GM21825 (cell line): ENCODE results near the gene APBA2.
"Not testable (repeated sequence)": the region's sequence is repeated elsewhere in the genome, so short reads cannot be mapped to it uniquely, and the experiment has no call there.

Experiments
- ATAC-seq: cut with Tn5 transposase; IDR thresholded peaks from one replicate; pipeline ENCODE4 v1.9.1; 2021; ENCODE audit warnings: mild to moderate bottlenecking, moderate library complexity; ENCODE audit not compliant: unreplicated experiment

Gene APBA2

GRCh38 chr15:28876845-28877185 lies 9.0 kb upstream of the APBA2 start:
- no peak for ATAC-seq

DNA sequence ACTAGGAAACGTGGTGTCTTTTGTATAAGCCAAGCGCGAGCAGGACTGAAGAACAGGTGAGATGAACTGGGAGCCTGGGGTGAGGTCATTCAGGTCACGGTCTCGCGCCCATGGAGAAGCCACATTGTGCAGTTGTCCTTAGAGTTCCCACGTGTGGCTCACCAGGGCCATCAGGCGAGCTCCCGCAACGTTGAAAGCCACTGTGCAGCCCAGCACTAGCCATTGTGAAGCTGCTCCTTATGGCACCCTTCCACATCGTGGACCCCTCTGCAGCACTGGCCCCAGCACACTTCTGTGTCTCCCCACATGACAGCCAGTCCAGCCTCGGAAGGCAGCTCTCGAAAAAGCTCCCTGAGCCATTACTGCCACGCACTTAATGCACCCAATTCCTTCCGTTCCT lies 7.6 kb upstream of the APBA2 start:
- ATAC-seq = no peak

- no peak for ATAC-seq
Observed at GRCh38 chr15:28879551-28879950, 6.2 kb upstream of the APBA2 start.

GRCh38 chr15:28880680-28881079 lies 5.1 kb upstream of the APBA2 start:
- no peak for ATAC-seq

DNA sequence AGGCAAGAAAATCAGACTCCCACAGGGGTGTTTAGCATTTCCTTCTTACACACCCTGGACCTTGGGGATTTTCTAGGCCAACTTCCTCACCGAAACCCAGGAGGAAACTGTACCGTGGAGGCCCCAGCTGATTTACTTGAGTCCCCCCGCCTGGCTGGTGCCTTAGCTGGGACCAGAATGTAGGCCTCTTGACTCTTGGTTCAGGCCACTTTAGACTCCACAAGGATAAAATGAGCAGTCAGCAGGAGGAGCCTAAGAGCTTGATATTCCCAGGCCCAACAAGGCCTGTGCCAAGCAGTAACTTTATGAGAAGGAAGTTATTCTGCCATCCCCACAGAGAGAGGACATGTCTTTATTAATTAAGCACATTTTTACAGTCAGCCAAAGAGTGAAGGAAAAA lies 4.6 kb upstream of the APBA2 start:
- no peak for ATAC-seq

DNA sequence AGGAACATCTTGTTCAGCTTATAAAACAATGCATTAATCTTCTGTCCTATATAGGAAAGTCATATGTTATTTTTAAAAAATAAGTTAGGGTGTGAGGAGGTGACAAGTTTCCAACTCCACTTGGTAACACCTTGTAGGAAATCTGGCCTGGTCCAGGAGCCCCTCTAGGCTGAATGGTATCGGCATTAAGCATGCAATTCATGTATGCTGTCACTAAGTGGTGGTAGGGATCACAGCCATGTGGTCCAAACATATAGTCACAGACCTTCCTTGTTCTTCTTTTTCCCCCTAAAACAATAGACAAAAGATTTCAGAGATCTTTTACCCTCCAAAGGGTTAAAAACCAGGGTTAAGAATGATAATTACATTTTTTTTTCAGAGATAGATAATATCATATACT lies 4.2 kb upstream of the APBA2 start:
- ATAC-seq = no peak

DNA sequence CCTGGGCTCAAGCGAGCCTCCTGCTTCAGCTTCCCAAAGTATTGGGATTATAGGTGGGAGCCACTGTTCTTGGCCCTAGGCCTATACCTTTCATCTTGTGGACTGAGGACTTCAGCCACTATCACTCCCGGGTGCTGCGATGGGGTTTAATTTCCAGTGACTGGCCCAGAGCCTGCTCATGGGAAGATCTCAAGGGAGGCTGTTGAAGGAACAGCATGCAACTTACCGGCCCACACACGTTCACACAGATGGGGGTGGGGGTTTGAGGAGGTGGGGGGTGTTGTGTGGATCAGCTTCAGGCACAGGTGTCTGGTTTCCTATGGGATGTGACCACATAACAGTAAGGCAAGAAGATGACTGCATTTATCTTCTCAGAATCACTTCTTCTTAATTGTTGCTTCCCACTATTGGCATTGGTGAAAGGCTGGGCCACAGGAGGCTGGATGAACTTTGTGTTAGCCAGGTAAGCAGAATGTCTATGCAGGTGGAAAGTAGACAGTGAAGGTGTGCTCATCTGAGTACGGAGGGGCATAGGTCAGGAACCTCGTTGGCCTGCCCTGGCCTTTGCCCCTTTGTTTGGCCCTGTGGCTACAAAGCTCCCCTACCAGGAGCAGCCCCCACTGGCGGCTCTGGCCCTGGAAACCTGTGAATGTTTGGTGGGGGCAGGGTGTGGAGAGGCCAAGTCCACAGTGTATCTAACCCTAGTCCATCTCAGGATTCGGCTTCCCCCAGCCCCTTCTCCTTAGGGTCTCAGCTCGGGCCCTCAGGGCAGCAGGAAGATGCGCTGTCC lies 1.4 kb upstream of the APBA2 start:
- no peak for ATAC-seq

DNA sequence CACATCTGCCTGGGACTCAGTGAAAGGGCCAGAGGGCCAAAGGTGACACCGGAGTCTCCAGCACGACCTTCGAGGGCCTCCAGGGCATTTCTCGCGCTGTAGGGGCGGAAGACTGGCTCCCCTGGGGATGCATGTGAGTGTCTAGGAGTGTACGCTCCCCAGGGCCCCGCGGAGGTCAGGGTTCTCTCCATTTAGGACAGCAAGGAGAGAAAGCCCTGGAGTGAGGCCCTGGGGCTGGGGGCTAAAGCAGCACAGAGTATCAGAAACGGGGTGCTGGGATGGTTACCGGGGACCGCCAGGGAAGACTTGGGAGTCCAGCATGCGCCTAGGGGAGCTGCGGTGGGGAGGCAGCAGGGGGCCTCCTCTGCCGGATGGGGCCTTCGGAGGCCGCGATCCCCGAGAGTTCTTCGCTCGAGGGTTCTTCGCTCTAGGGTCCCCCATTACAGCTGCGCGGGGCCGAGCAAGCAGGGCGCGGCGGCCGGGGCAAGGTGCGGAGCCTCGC lies 595 bp upstream of the APBA2 start:
- ATAC-seq = no peak

- ATAC-seq = no peak
Observed at GRCh38 chr15:28886431-28887338, 911 bp downstream of the APBA2 start.

DNA sequence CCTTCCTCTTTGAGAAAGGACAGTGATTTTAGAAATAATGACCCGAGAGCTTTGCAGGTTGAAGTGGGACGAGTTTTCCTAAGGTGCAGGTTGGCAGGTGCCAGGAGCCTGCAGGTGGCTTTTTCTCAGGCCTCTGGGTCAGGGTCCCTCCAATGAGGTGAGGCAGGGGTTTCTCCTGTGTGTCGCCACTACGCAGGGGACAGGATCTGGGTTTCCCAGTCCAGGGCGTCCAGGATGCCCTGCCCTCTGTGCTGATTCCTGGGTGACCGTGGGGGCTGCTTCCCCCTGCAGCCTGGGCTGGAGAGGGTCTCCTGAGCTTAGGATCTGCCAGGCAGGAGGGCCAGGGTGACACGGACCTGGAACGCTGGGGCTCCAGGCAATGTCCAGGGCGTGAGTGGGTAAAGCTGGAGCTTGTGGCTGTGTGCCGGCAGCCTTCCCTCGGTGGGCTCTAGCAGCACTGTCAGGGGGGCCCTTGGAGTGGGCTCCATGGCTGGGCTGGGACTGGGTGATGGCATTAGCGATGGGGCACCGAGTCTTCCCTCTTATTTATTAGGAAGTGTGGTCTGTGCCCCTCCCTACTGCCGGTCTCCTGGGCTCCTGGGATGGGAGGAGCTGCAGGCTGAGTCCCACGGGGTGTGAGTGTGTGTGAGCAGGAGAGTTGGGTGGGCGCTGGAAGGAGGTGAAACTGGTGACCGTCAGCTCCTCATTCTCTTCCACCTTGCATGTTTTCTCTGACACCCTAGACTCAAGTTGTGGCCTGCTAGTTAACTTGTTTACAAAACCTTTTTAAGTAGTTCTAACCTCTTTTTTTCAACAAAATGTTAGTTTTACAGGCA lies 1.8 kb downstream of the APBA2 start:
- no peak for ATAC-seq

DNA sequence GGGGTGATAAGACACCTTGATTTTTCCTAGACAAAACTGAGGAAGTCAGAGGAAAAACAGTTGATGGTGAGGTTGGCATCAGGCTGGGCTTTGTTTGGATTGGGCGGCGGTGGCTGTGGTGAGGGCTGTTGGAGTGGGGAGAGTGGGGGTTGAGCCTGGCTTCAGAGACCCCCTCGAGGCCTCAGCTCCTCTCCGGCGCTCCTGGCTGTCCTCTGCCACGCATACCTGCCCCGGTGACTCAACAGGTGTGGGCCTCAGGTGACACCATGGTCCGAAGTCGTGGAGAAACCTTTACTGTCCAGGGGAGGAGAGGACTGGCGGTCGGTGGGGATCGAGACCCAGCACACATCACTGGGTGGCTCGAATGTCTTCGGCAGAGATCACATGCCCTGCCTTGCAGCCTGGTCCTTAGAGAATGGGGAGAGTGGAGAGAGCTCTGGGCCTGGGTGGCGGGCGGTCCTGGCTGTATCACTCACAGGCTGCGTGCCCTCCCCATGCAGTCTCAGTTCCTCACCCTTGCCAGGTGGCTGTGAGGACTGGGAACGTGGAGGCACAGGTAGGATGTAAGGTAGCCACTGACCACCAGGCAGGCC lies 2.6 kb downstream of the APBA2 start:
- ATAC-seq = no peak

DNA sequence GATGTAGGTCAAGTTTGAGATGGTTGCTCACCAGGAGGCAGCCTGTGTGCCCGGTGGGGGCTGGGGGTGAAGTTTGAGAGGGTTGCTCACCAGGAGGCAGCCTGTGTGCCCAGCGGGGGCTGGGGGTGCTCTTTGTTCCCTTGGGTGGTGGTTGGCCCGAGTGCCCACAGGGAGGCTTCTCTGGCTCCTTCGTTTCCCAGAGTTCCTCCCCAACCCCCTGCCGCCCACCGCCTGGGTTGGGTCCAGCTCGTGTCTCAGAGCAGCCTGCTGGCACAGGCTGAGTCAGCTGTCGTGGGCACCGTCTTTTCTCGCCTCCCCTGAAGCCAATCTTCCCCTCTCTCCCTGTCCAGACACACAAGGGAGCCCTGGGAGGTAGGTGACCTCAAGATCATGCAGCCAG lies 3.1 kb downstream of the APBA2 start:
- ATAC-seq = no peak

DNA sequence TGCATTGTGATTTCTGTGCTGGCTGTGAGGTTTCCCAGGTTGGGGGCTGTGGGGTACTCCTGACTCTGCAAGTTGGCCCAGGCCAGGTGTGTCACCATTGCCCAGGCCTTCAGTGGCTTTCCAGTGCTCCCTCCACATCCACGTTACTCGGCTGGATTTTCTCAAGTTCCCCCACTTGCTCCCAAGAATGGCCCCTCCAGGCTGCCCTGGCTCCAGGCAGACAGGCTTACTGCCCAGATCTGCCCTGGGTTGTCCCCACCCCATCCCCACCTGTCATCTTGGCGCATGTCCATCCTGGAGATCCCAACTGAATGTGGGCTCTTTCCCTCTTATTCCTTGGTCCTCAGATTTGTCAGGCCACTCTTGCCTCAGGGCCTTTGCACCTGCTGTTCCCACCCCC lies 3.6 kb downstream of the APBA2 start:
- no peak for ATAC-seq

DNA sequence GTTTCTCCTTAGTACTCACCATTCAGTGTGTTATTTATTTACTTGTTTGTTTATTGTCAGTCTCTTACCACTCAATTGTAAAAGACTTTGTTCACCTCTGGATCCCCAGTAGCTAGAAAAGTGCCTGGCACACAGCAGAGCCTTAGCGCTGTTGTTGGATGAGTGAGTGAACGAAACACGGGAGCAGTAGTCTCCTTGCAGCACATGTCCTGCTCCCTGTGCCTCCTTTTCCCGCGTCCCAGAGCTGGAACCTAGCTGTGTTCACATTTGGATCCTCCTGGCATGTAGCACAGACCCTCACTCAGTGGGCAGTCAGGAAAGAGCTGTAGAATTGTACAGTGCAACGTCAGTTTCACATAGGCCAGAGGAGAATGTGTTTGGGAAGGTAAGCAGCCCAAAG lies 4.1 kb downstream of the APBA2 start:
- ATAC-seq = not testable (repeated sequence)

DNA sequence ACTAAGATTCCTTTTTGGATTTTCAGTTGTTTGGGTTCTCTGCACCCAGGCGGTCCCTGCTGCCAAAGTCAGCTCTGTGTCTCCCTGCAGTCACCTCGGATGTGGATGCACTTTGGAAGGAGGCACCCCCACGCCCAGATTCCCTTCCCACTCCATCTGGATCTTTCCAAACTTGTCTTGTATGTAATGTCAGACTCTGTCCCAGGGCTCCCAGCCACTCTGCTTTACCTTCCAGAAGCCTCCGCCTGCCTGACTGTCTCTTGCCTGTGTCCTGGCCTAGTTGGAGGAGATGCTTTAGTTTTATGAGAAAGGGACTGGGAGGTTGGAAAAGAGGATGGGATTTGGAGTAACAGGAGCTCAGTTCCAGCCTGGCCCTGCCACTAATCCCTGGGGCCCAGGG lies 4.5 kb downstream of the APBA2 start:
- not testable (repeated sequence) for ATAC-seq

- ATAC-seq = no peak
Observed at GRCh38 chr15:28890711-28891495, 5.1 kb downstream of the APBA2 start.

GRCh38 chr15:28891588-28891987 lies 5.8 kb downstream of the APBA2 start:
- ATAC-seq = no peak

- ATAC-seq = no peak
Observed at GRCh38 chr15:28892789-28893610, 7.2 kb downstream of the APBA2 start.

DNA sequence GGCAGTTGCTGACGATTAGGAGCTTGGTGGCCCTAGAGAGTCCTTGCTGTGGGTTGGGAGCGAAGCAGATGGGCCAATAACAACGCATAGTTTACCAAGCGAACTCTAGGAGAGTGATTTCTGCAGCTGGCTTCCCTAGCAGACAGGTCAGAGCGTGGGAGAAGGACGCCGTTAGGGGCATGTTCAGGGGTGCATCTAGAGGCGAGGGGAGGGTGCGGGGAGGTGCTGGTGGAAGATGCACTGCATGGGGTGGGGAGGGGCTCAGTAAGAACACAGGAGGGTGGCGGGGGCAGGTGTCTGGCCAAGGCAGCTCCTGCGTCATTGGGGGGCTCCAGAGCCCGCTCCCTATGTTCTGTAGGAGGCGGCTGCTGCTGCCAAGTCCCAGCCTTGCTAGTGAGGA lies 8.9 kb downstream of the APBA2 start:
- no peak for ATAC-seq
